KMS-11 (cell line): Measurements from ENCODE around the gene MAPK7.

Experiments
- H2AFZ ChIP-seq: fragments of 200-600 bp; sonication (generic); 2 replicates; pipeline ENCODE4 v1.6.1; 2016; ENCODE audit warnings: antibody characterized with exemption, mixed run types, low read depth
- H3K27ac ChIP-seq: fragments of 200-600 bp; sonication (generic); 2 replicates; pipeline ENCODE4 v1.6.1; 2016; ENCODE audit warnings: mild to moderate bottlenecking, mixed run types
- H3K27me3 ChIP-seq: fragments of 200-600 bp; sonication (generic); 2 replicates; pipeline ENCODE4 v1.6.1; 2017; ENCODE audit warnings: mild to moderate bottlenecking, low read depth, mixed run types, moderate library complexity; ENCODE audit not compliant: insufficient read depth
- H3K36me3 ChIP-seq: fragments of 200-600 bp; sonication (generic); 2 replicates; pipeline ENCODE4 v1.6.1; 2017; ENCODE audit warnings: mild to moderate bottlenecking, mixed run types; ENCODE audit not compliant: insufficient read depth
- H3K4me1 ChIP-seq: fragments of 200-600 bp; sonication (generic); 2 replicates; pipeline ENCODE4 v1.6.1; 2016; ENCODE audit warnings: mild to moderate bottlenecking, low read depth, mixed run types; ENCODE audit not compliant: poor library complexity, severe bottlenecking
- H3K4me2 ChIP-seq: fragments of 200-600 bp; sonication (generic); 2 replicates; pipeline ENCODE4 v1.7.0; 2016; ENCODE audit warnings: mild to moderate bottlenecking, mixed run types
- H3K4me3 ChIP-seq: fragments of 200-600 bp; sonication (generic); IDR thresholded peaks from 2 replicates; pipeline ENCODE4 v1.6.1; 2017; ENCODE audit warnings: low read depth, low read length, mixed read lengths; ENCODE audit not compliant: insufficient read depth
- H3K79me2 ChIP-seq: fragments of 200-600 bp; sonication (generic); 2 replicates; pipeline ENCODE4 v1.6.1; 2016; ENCODE audit warnings: low read depth, mixed run types; ENCODE audit not compliant: insufficient read depth
- H3K9ac ChIP-seq: fragments of 200-600 bp; sonication (generic); 2 replicates; pipeline ENCODE4 v1.6.1; 2016; ENCODE audit warnings: mild to moderate bottlenecking, mixed run types
- H4K20me1 ChIP-seq: fragments of 200-600 bp; sonication (generic); 2 replicates; pipeline ENCODE4 v1.6.1; 2016; ENCODE audit warnings: mild to moderate bottlenecking, mixed run types; ENCODE audit not compliant: insufficient read depth
- CTCF ChIP-seq: fragments of 200-600 bp; sonication (generic); conservative IDR thresholded peaks from 2 replicates; pipeline ENCODE4 v1.6.1; 2017; ENCODE audit warnings: low read depth, mild to moderate bottlenecking, antibody characterized with exemption, low read length, moderate library complexity, mixed read lengths

The MAPK7 gene

DNA sequence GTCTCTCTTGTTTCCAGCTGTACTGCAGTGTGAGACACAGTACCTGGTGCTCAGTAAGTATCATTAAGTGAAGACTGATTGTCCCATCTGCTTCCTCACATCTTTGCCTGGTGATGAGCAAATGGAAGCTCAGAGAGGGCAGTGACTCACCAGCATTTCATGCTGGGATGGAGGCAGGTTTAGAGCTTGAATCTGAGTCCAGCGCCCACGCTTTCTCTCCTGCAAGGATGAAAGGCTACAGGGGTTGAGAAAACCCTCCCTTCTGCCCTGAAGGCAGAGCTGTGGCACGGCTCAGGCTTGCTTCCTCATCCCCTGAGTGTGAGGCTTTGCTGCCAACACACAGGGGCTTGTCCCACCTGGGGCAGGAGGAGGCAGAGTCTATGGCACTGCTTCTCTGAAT lies 31.2 kb downstream of the MAPK7 start:
- no peak overlapping the region for H2AFZ ChIP-seq
- H3K79me2 ChIP-seq: no peaks in the 10 kb centered on the region
- no peaks in the 10 kb centered on the region for H4K20me1 ChIP-seq
- H3K4me2 ChIP-seq: no peak overlapping the region
- no peaks in the 10 kb centered on the region for H3K4me1 ChIP-seq
- H3K27ac ChIP-seq: no peak overlapping the region
- no peaks in the 10 kb centered on the region for H3K27me3 ChIP-seq
- no peak for TF ChIP-seq CTCF
- no peak overlapping the region for H3K4me3 ChIP-seq
- no peaks in the 10 kb centered on the region for H3K36me3 ChIP-seq
- no peak overlapping the region for H3K9ac ChIP-seq

- Histone ChIP-seq H3K36me3 (no peaks in the 10 kb centered on the region), H4K20me1 (no peaks in the 10 kb centered on the region), H3K9ac (no peak overlapping the region), H3K4me1 (no peaks in the 10 kb centered on the region), H2AFZ (no peak overlapping the region), H3K4me3 (no peak overlapping the region), H3K4me2 (no peak overlapping the region), H3K79me2 (no peaks in the 10 kb centered on the region), H3K27me3 (no peaks in the 10 kb centered on the region), H3K27ac (no peak overlapping the region)
- no peak for TF ChIP-seq CTCF
These were observed 31.8 kb downstream of the MAPK7 start for GRCh38 chr17:19410091-19410490.

- Histone ChIP-seq H3K9ac (no peak within 1 kb of the TSS), H3K79me2 (no peaks in the 10 kb centered on the region), H3K36me3 (no peaks in the 10 kb centered on the region), H4K20me1 (no peaks in the 10 kb centered on the region), H3K27ac (no peak within 1 kb of the TSS), H3K4me1 (no peaks in the 10 kb centered on the region), H3K4me3 (no peak within 1 kb of the TSS), H3K27me3 (no peaks in the 10 kb centered on the region), H2AFZ (no peak within 1 kb of the TSS), H3K4me2 (no peak within 1 kb of the TSS)
- no peak for TF ChIP-seq CTCF
These were observed 32.8 kb downstream of the MAPK7 start, which contains the start of gene RNF112 for GRCh38 chr17:19410875-19411620. Gene RNF112 (plus strand): TSS chr17:19411232. CDS start chr17:19411409, 177 bp downstream.

DNA sequence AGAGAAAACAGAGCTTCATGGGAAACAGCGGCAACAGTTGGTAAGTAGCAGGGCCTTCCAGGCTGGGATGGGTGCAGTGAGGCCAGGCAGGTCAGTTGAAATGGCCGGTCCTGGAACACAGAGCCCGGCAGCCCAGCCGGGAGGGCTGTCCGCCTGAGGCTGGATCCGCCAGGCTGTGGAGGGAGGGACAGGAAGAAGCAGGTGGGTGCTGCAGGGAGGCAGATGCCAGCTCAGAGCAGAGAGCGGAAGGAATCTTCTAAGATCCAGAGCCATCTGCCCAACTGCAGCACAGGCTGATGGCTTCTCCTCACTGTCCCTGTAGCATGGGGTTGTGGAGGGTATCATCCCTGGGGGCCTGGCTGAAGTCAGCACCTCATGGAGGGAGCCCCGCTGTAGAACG lies 33.3 kb downstream of the MAPK7 start:
- H3K36me3 ChIP-seq: no peaks in the 10 kb centered on the region
- no peak for TF ChIP-seq CTCF
- H3K27me3 ChIP-seq: no peaks in the 10 kb centered on the region
- H4K20me1 ChIP-seq: no peaks in the 10 kb centered on the region
- no peak overlapping the region for H2AFZ ChIP-seq
- no peak overlapping the region for H3K4me2 ChIP-seq
- no peak overlapping the region for H3K4me3 ChIP-seq
- no peak overlapping the region for H3K27ac ChIP-seq
- H3K79me2 ChIP-seq: no peaks in the 10 kb centered on the region
- no peak overlapping the region for H3K9ac ChIP-seq
- no peaks in the 10 kb centered on the region for H3K4me1 ChIP-seq
